ENCODE data around the gene MAP3K14.

GRCh38 chr17:45312477-45313420 is 4.1 kb downstream of the MAP3K14 start:
- no peak for TF ChIP-seq CTCF (IDR thresholded peaks at IDR 0.05; ENCODE audit: low read depth, low read length, missing input control)
- TF ChIP-seq MAX (IDR thresholded peaks at IDR 0.05), result no peak
- TF ChIP-seq EGR1 (IDR thresholded peaks at IDR 0.05; ENCODE audit: low read depth in 2 of 2), result no peak

Measured in liver (tissue), 3 donors.